ENCODE measurements around the gene POMGNT2.

POMGNT2 gene

GRCh38 chr3:43043071-43043766 lies 62.7 kb downstream of the POMGNT2 start:
- DNase-seq = no peak

- DNase-seq = no peak
Measured at GRCh38 chr3:43041517-43041916, 64.4 kb downstream of the POMGNT2 start.

GRCh38 chr3:43038010-43038409 lies 67.9 kb downstream of the POMGNT2 start:
- DNase-seq = no peak

GRCh38 chr3:43036621-43037423 lies 69.1 kb downstream of the POMGNT2 start:
- no peak for DNase-seq

- no peak for DNase-seq
Measured at GRCh38 chr3:43035801-43036365, 70.0 kb downstream of the POMGNT2 start.

GRCh38 chr3:43034911-43035310 lies 71.0 kb downstream of the POMGNT2 start:
- no peak for DNase-seq

GRCh38 chr3:43034200-43034599 lies 71.7 kb downstream of the POMGNT2 start:
- DNase-seq = no peak

- no peak for DNase-seq
Measured at GRCh38 chr3:43032646-43033628, 72.9 kb downstream of the POMGNT2 start.

- no peak for DNase-seq
Measured at GRCh38 chr3:43031889-43032545, 73.9 kb downstream of the POMGNT2 start.

- DNase-seq = peak; percentile 11
Measured at GRCh38 chr3:43031485-43031884, 74.4 kb downstream of the POMGNT2 start.

GRCh38 chr3:43030162-43030935 lies 75.5 kb downstream of the POMGNT2 start:
- DNase-seq = no peak

Measured in hematopoietic multipotent progenitor cell treated with erythropoietin and hydrocortisone succinate and interleukin-3 and kit ligand, for 6 days (in vitro differentiated cells).